Cortex of kidney (tissue), 1 donor: ENCODE data around the gene RNF181.
A peak's percentile ranks its signal among the peaks of the same experiment; 100 is the strongest.
"Not testable (repeated sequence)": the region's sequence is repeated elsewhere in the genome, so short reads cannot be mapped to it uniquely, and the experiment has no call there.

Experiments used
- DNase-seq: peaks from one replicate; lab custom pipeline; 2025; lab: John Stamatoyannopoulos, UW

The RNF181 gene

GRCh38 chr2:85596486-85597143 is 1.1 kb downstream of the RNF181 start:
- no peak for DNase-seq

DNA sequence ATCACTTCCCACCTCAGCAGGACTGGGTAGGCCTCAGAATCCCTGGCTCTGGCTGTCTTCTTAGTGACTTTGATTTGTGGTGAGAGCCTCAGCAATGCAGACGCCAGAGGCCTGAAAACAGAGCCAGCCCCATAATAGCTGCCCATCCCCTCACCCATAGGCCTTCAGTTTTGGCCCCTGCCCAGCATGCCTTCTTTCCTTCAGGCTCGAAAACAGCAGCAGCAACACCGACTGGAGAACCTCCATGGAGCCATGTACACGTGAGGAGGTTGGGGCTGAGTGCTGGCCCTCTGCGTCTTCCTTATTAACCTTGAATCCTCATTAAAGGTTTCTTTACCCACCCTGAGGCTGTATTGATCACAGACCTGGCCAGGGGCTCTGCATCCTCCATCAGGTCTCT is 1.7 kb downstream of the RNF181 start:
- no peak for DNase-seq

DNA sequence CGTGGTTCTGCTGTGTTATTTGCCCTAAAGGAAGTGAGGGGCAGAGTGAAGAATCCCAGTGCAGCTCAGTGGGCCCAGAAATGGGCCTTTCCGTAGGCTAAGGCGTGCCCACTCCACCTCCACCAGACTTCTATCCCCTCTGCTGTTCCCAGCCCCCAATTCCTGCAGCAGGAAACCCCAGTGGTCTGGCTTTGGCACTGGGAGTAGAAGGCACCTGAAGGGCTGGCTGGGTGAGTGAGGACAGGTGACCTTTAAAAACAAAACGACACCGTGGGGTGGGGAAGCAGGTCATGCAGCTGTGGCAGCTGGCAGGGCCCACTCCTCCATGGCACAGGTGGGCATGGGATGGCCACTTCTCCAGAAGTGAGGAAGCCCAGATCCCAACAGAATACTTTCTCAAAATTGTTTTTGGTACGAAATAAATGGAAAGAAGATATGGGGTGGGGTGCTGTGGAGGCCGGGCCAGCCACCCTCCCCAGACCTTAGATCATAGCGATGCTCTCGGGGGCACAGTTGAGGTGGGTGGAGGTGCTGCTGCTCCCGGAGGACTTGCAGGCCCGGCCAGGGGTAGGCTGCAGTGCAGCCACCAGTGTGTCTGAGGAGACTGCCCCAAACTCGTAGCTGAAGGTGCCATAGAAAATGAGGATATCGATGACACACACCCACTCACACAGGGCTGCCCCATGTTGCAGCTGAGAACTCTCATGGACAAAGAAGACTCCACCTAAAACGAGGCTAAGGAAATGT is 3.2 kb downstream of the RNF181 start:
- no peak for DNase-seq

- DNase-seq: no peak
Measured at GRCh38 chr2:85599468-85600234, 4.1 kb downstream of the RNF181 start.

DNA sequence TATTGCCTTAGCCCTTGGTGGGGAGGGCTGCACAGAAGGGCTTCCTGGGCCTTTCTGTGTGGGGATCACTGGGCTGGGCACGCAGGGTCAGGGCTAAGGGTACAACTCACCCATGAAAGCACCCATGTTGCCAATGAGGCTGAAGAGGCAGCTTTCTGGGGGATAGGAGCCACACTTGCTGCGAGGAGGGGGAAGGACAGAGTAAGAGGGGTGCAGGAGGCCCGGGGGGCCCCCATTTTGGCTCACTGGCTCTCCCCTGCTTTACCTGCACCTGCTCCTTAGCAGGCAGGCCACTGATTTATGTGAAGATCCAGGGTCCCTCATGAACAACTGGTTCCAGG is 4.7 kb downstream of the RNF181 start:
- no peak for DNase-seq

DNA sequence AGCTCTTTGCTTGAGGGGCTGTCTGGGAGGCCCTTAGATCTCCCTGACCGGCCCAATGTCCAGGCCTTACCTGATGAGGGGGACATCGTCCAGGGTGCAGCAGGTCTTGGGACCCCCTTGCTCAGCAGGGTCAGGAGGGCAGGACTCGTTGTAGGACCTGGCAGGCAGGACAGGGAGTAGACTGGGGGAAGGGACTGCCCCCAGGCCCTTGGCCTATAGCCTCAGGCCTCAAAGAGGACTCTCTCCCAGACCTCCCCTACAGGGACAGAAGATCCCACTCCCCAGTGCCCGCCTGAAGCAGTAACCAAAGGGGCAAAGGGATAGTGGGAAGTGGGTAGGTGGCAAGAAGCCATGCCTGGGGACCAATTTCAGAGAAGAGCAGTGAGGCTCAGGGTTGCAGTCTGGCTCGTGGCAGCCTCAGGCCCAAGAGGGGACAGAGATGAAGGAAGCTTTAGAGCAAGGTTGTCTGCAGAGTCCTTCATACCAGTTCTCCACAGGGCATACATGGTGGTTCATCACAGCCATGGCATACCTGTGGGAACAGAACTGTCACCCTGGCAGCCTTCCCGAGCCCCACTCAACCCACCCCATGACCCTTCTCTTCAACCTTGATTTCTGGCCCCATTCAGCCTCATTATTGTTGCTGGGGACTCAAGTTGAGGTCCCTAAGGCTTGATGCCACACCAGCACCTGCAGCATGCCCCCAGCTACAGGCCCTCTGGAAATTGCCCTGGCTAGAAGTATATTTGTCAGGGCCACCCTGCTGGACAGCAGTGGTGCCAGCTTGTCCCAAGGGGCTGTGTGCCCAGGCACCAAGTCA is 5.6 kb downstream of the RNF181 start:
- no peak for DNase-seq

- no peak for DNase-seq
Measured at GRCh38 chr2:85601771-85602475, 6.4 kb downstream of the RNF181 start.

- no peak for DNase-seq
Measured at GRCh38 chr2:85602476-85603234, 7.1 kb downstream of the RNF181 start, which contains the start of gene TMEM150A. Gene TMEM150A, minus strand, starts transcription at chr2:85602698. Its CDS starts 750 bp downstream, at chr2:85601948.

DNA sequence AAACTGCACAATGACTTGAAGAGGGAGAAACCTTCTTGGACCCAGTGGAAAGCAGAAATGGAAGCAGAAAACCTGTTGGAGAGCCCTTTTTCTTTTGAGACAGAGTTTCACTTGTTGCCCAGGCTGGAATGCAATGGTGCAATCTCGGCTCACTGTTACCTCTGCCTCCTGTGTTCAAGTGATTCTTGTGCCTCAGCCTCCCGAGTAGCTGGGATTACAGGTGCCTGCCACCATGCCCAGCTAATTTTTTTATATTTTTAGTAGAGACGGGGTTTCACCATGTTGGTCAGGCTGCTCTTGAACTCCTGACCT is 8.5 kb downstream of the RNF181 start:
- not testable (repeated sequence) for DNase-seq

DNA sequence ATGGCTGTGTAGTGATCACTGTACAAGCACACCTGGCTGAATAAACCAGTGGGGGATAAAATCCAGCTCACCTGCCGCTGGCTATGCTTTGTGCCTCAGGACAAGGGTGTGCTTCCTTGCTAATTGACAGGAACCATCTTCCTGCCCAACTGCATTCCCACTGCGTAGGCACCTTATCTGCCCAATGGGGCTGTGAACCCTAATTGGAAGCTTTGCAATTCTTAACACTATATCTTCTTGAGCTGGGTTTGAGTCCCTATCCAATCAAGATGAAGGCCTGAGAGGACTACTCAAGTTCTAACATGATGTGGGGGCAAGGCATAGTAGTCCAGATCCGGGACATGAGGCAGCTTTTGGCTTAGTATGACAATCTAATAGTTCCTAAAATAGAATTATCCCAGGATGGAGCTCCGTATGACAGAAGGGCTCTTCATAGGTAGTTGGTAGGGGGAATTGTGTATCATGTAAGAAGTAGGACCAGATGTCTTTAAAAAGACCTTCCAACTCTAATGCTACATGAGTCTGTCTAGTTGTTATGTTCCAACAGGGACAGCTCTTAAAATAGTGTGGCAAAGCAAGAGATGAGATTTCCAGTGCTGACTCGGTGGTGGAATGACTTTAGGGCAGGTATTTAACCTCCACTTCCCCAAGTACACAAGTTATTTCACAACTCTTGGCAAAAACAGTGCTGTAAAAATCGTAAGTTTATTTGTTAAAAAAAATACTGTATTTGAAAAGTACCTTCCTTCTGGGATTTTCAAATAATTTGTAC is 9.2 kb downstream of the RNF181 start:
- DNase-seq: no peak

- DNase-seq: no peak
Measured at GRCh38 chr2:85605406-85606115, 10.0 kb downstream of the RNF181 start.

DNA sequence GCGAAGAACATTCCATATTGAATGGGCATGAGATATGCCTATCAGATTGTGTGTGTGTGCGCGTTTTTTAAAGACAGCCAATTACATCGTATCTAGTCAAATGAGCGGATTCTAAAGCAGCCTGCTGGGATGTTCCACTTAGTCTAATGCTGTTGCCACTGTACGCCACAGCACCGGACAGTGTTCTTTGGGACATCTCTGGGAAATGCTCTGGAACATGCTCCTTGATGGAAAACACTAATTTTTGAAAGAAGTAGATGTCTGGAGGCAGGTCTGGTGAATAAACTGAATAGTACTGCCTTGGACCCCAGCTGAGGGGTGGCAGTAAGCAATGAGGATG is 10.5 kb downstream of the RNF181 start:
- DNase-seq: no peak

GRCh38 chr2:85607268-85608215 is 12.0 kb downstream of the RNF181 start:
- no peak for DNase-seq

GRCh38 chr2:85611217-85611704 is 15.7 kb downstream of the RNF181 start:
- no peak for DNase-seq

GRCh38 chr2:85611705-85612587 is 16.4 kb downstream of the RNF181 start, which contains the start of gene C2orf68:
Gene C2orf68, minus strand, starts transcription at chr2:85612066. Its CDS starts 82 bp downstream, at chr2:85611984.
- DNase-seq: peak; percentile 80

DNA sequence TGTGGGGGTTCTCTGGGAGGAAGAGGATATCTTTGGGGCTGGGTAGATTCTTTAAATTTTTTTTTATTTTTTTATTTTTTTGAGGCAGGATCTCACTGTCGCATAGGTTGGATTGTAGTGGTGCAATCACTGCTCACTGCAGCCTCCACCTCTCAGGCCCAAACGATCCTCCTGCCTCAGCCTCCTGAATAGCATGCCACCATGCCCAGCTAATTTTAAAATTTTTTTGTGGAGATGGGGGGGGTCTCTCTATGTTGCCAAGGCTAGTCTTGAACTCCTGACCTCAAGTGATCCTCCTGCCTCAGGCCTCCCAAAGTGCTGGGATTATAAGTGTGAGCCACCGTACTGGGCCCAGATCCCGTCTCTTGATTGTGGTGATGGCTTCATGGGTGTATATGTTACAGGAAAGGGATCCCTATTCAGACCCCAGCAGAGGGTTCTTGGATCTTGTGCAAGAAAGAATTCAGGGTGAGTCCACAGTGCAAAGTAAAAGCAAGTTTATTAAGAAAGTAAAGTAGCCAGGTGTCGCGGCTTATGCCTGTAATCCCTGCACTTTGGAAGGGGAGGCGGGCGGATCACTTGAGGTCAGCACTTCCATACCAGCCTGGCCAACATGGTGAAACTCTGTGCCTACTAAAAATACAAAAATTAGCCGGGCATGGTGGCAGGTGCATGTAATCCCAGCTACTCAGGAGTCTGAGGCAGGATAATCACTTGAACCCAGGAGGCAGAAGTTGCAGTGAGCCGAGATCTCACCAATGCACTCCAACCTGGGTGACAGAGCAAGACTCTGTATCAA is 18.4 kb downstream of the RNF181 start:
- no peak for DNase-seq
